PFSK-1 (cell line): ENCODE measurements around the gene BDH1.

Source experiments
- FOXP2 ChIP-seq: optimal IDR thresholded peaks from 2 replicates; pipeline ENCODE3; 2011; ENCODE audit warnings: borderline replicate concordance, control low read depth, inconsistent platforms; ENCODE audit not compliant: insufficient read depth; ENCODE audit errors: extremely low read length, extremely low read depth
- POLR2AphosphoS5 ChIP-seq: IDR thresholded peaks from 2 replicates; pipeline ENCODE4 v1.6.1; 2012; ENCODE audit warnings: low read depth, mild to moderate bottlenecking, control low read depth, low read length, moderate library complexity
- REST ChIP-seq, 2 experiments: IDR thresholded peaks; 2 replicates each; pipeline versions ENCODE4 v1.6.1 to v1.8.0; 2011 to 2012; ENCODE audit warnings: low read depth in 2 of 2, low read length in 2 of 2, control low read depth in 1 of 2, inconsistent platforms in 1 of 2, mild to moderate bottlenecking in 1 of 2, moderate library complexity in 1 of 2; ENCODE audit not compliant: insufficient read depth in 1 of 2
- SIN3A ChIP-seq: IDR thresholded peaks from 2 replicates; pipeline ENCODE4 v1.6.1; 2012; ENCODE audit warnings: mild to moderate bottlenecking, low read length, moderate library complexity, borderline replicate concordance; ENCODE audit not compliant: insufficient read depth
- TAF1 ChIP-seq: IDR thresholded peaks from 2 replicates; pipeline ENCODE4 v1.6.1; 2012; ENCODE audit warnings: low read length, control low read depth, borderline replicate concordance; ENCODE audit not compliant: insufficient read depth

Gene BDH1

GRCh38 chr3:197592361-197593045 is 36.7 kb upstream of the BDH1 start:
- TF ChIP-seq FOXP2 (no peak), SIN3A (no peak), POLR2AphosphoS5 (no peak), TAF1 (no peak), REST (IDR thresholded peaks at IDR 0.05; ENCODE audit: insufficient read depth in 1 of 2, low read depth in 2 of 2, low read length in 2 of 2) (no peak)

GRCh38 chr3:197591816-197592215 is 36.0 kb upstream of the BDH1 start:
- no peak for TF ChIP-seq FOXP2
- no peak for TF ChIP-seq SIN3A
- TF ChIP-seq REST (IDR thresholded peaks at IDR 0.05; ENCODE audit: insufficient read depth in 1 of 2, low read depth in 2 of 2, low read length in 2 of 2) = no peak
- no peak for TF ChIP-seq TAF1
- TF ChIP-seq POLR2AphosphoS5 = no peak

DNA sequence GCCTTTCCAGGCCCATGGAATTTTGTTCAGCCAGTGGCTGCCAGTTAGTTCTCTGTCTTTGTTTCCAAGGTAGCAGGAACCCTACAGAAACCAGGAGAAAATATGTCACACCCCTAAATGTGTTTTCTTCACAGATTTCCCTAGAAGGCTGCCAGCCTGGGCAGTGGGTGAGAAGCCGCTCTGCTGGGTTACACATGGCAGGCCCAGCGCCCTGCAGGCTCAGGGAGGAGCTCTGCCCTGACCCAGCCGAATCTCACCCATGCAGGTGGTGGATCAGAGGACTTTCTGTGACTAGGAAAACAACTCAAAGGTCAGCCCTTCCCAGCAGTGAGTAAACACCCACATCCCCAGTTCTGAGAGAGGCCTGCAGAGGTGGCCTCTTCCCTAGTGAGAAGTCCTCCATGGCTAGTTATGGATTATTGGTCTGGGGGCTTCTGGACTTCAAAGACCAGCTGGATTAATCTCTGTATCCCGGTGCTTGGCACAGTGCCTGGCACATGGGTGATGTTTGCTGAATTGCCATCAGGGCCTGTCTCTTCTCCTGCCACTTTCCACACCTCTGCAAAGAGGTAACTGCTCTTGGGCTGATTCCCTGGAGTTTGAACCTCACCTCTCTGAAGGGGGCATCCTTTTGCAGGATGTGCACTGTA is 34.7 kb upstream of the BDH1 start:
- TF ChIP-seq FOXP2 (no peak), TAF1 (no peak), POLR2AphosphoS5 (no peak), SIN3A (no peak), REST (IDR thresholded peaks at IDR 0.05; ENCODE audit: insufficient read depth in 1 of 2, low read depth in 2 of 2, low read length in 2 of 2) (no peak)

- TF ChIP-seq FOXP2 (no peak), SIN3A (no peak), POLR2AphosphoS5 (no peak), TAF1 (no peak), REST (IDR thresholded peaks at IDR 0.05; ENCODE audit: insufficient read depth in 1 of 2, low read depth in 2 of 2, low read length in 2 of 2) (no peak)
These were observed 33.8 kb upstream of the BDH1 start for GRCh38 chr3:197589545-197589944.

GRCh38 chr3:197586181-197586580 is 30.4 kb upstream of the BDH1 start:
- TF ChIP-seq SIN3A (no peak), REST (IDR thresholded peaks at IDR 0.05; ENCODE audit: insufficient read depth in 1 of 2, low read depth in 2 of 2, low read length in 2 of 2) (no peak), POLR2AphosphoS5 (no peak), FOXP2 (no peak), TAF1 (no peak)
